IMR-90 (cell line): ENCODE data around the gene CTDP1. TPM values are rescaled to one million over a fixed set of nuclear protein-coding genes. Genes with fewer than 3 reads are reported as not detected.

ENCODE experiments used
- ATAC-seq: fragments of 200-7000 bp; cut with Tn5 transposase; 2 replicates; pipeline ENCODE4 v1.9.1; 2020; ENCODE audit warnings: low read depth, mild to moderate bottlenecking, moderate library complexity
- BruUV-seq: library from RNA; stranded (reverse); fragments of 400-500 nt; replicated peaks from 2 replicates; lab custom pipeline; 2021; lab: Mats Ljungman, UMichigan
- CTCF ChIA-PET: fragments of 300-600 bp; formaldehyde crosslinking; extraction: SDS; loops from one replicate; lab custom pipeline; 2021; ENCODE audit warnings: antibody characterized with exemption; lab: Yijun Ruan, JAX
- POLR2A ChIA-PET: fragments of 300-600 bp; sonication (Branson Sonifier 250); formaldehyde crosslinking; loops from one replicate; lab custom pipeline; 2022; ENCODE audit warnings: antibody characterized with exemption; ENCODE audit not compliant: unreplicated experiment; lab: Charles Lee
- DNase-seq: peaks from one replicate; pipeline ENCODE4 v3.0.0; 2013
- H2AFZ ChIP-seq: replicated peaks from 2 replicates; pipeline ENCODE3; 2013; ENCODE audit warnings: low read length, mild to moderate bottlenecking; ENCODE audit not compliant: poor library complexity
- H2AK5ac ChIP-seq: 2 replicates; pipeline ENCODE4 v1.6.1; 2013; ENCODE audit warnings: low read depth, low read length, inconsistent platforms
- H2AK9ac ChIP-seq: replicated peaks from 2 replicates; pipeline ENCODE3; 2013; ENCODE audit warnings: mild to moderate bottlenecking, low read depth, low read length, moderate library complexity; ENCODE audit not compliant: poor library complexity
- H2BK120ac ChIP-seq: 2 replicates; pipeline ENCODE4 v1.6.1; 2013; ENCODE audit warnings: low read depth, low read length, inconsistent platforms
- H2BK15ac ChIP-seq: 3 replicates; pipeline ENCODE4 v1.6.1; 2013; ENCODE audit warnings: low read depth, low read length, inconsistent platforms
- H2BK20ac ChIP-seq: 2 replicates; pipeline ENCODE4 v1.6.1; 2013; ENCODE audit warnings: low read depth, mild to moderate bottlenecking, inconsistent platforms, low read length, moderate library complexity
- H2BK5ac ChIP-seq: 2 replicates; pipeline ENCODE4 v1.6.1; 2013; ENCODE audit warnings: mild to moderate bottlenecking, low read depth, low read length, inconsistent platforms; ENCODE audit not compliant: poor library complexity, severe bottlenecking
- H3K14ac ChIP-seq: replicated peaks from 2 replicates; pipeline ENCODE4 v1.6.1; 2013; ENCODE audit warnings: low read depth, low read length, inconsistent platforms
- H3K18ac ChIP-seq: 2 replicates; pipeline ENCODE4 v1.6.1; 2013; ENCODE audit warnings: low read depth, low read length, control low read depth
- H3K23ac ChIP-seq: 2 replicates; pipeline ENCODE4 v1.6.1; 2013; ENCODE audit warnings: low read depth, low read length, inconsistent platforms
- H3K27ac ChIP-seq: 2 replicates; pipeline ENCODE4 v1.5.1; 2013; ENCODE audit warnings: mild to moderate bottlenecking, control low read depth, low read length; ENCODE audit not compliant: insufficient read depth
- H3K27me3 ChIP-seq: 2 replicates; pipeline ENCODE4 v1.6.1; 2013; ENCODE audit warnings: low read length; ENCODE audit not compliant: control insufficient read depth, insufficient read depth
- H3K36me3 ChIP-seq: 2 replicates; pipeline ENCODE4 v1.6.1; 2013; ENCODE audit warnings: low read length, mixed read lengths; ENCODE audit not compliant: control insufficient read depth, insufficient read depth
- H3K4ac ChIP-seq: 2 replicates; pipeline ENCODE4 v1.6.1; 2013; ENCODE audit warnings: low read depth, low read length, inconsistent platforms
- H3K4me1 ChIP-seq: 2 replicates; pipeline ENCODE4 v1.6.1; 2013; ENCODE audit warnings: low read length, mixed read lengths; ENCODE audit not compliant: control insufficient read depth, insufficient read depth
- H3K4me2 ChIP-seq: 2 replicates; pipeline ENCODE4 v1.6.1; 2013; ENCODE audit warnings: low read depth, mild to moderate bottlenecking, control low read depth, low read length, moderate library complexity
- H3K4me3 ChIP-seq: 2 replicates; pipeline ENCODE4 v1.5.1; 2013; ENCODE audit warnings: low read depth, mild to moderate bottlenecking, control low read depth, low read length, moderate library complexity; ENCODE audit not compliant: insufficient read depth
- H3K56ac ChIP-seq: 2 replicates; pipeline ENCODE4 v1.6.1; 2013; ENCODE audit warnings: low read length, inconsistent platforms; ENCODE audit not compliant: insufficient read depth; ENCODE audit errors: extremely low read depth
- H3K79me1 ChIP-seq, 2 experiments: 2 replicates each; pipeline ENCODE4 v1.6.1; 2013; ENCODE audit warnings: low read length in 2 of 2, inconsistent platforms in 1 of 2, low read depth in 1 of 2
- H3K9ac ChIP-seq: 2 replicates; pipeline ENCODE4 v1.6.1; 2013; ENCODE audit warnings: low read depth, low read length, control low read depth
- H3K9me1 ChIP-seq: 2 replicates; pipeline ENCODE4 v1.6.1; 2013; ENCODE audit warnings: low read length, inconsistent platforms; ENCODE audit not compliant: insufficient read depth
- H3K9me3 ChIP-seq: 2 replicates; pipeline ENCODE4 v1.6.1; 2013; ENCODE audit warnings: low read length; ENCODE audit not compliant: control insufficient read depth, insufficient read depth
- H4K20me1 ChIP-seq: 2 replicates; pipeline ENCODE4 v1.6.1; 2013; ENCODE audit warnings: low read length, inconsistent platforms; ENCODE audit not compliant: insufficient read depth
- H4K5ac ChIP-seq: 2 replicates; pipeline ENCODE4 v1.6.1; 2013; ENCODE audit warnings: mild to moderate bottlenecking, low read depth, low read length, control low read depth
- H4K8ac ChIP-seq, 2 experiments: 2 replicates each; pipeline ENCODE4 v1.6.1; 2013; ENCODE audit warnings: low read depth in 2 of 2, low read length in 2 of 2, control low read depth in 1 of 2, inconsistent platforms in 1 of 2
- H4K91ac ChIP-seq: 2 replicates; pipeline ENCODE4 v1.6.1; 2013; ENCODE audit warnings: low read depth, low read length, inconsistent platforms; ENCODE audit not compliant: insufficient read depth
- BHLHE40 ChIP-seq: fragments of 150-350 bp; IDR thresholded peaks from 2 replicates; pipeline ENCODE4 v1.6.1; 2016; ENCODE audit warnings: mild to moderate bottlenecking, low read depth, low read length
- CEBPB ChIP-seq: IDR thresholded peaks from 2 replicates; pipeline ENCODE4 v1.6.1; 2012; ENCODE audit warnings: low read depth, low read length, improper control_type of control experiment
- CHD1 ChIP-seq: IDR thresholded peaks from 2 replicates; pipeline ENCODE4 v1.6.1; 2012; ENCODE audit warnings: low read depth, low read length, improper control_type of control experiment
- CTCF ChIP-seq: conservative IDR thresholded peaks from 2 replicates; pipeline ENCODE4 v1.5.1; 2012; ENCODE audit warnings: mild to moderate bottlenecking, low read depth, low read length, improper control_type of control experiment
- ELK1 ChIP-seq: fragments of 150-350 bp; IDR thresholded peaks from 2 replicates; pipeline ENCODE4 v1.6.1; 2016; ENCODE audit warnings: low read depth, mild to moderate bottlenecking, low read length, moderate library complexity, borderline replicate concordance
- FOS ChIP-seq: fragments of 150-350 bp; IDR thresholded peaks from 2 replicates; pipeline ENCODE4 v1.6.1; 2016; ENCODE audit warnings: low read depth, low read length
- MAFK ChIP-seq: IDR thresholded peaks from 2 replicates; pipeline ENCODE4 v1.6.1; 2012; ENCODE audit warnings: low read depth, low read length, improper control_type of control experiment
- MAZ ChIP-seq: IDR thresholded peaks from 2 replicates; pipeline ENCODE4 v1.6.1; 2012; ENCODE audit warnings: low read depth, mild to moderate bottlenecking, low read length, improper control_type of control experiment, moderate library complexity, borderline replicate concordance
- MXI1 ChIP-seq: IDR thresholded peaks from 2 replicates; pipeline ENCODE4 v1.6.1; 2012; ENCODE audit warnings: low read depth, mild to moderate bottlenecking, low read length, moderate library complexity, borderline replicate concordance
- NFE2L2 ChIP-seq: fragments of 150-350 bp; IDR thresholded peaks from 2 replicates; pipeline ENCODE4 v1.6.1; 2016; ENCODE audit warnings: low read depth, mild to moderate bottlenecking, low read length
- POLR2A ChIP-seq: IDR thresholded peaks from 2 replicates; pipeline ENCODE4 v1.6.1; 2012; ENCODE audit warnings: mild to moderate bottlenecking, low read depth, low read length
- RAD21 ChIP-seq: IDR thresholded peaks from 2 replicates; pipeline ENCODE4 v1.6.1; 2012; ENCODE audit warnings: low read length, improper control_type of control experiment
- RCOR1 ChIP-seq: IDR thresholded peaks from 2 replicates; pipeline ENCODE4 v1.6.1; 2012; ENCODE audit warnings: mild to moderate bottlenecking, low read length, improper control_type of control experiment; ENCODE audit not compliant: insufficient replicate concordance
- RFX5 ChIP-seq: IDR thresholded peaks from 2 replicates; pipeline ENCODE4 v1.8.0; 2012; ENCODE audit warnings: low read depth, mild to moderate bottlenecking, low read length, moderate library complexity
- SMC3 ChIP-seq: fragments of 150-350 bp; IDR thresholded peaks from 2 replicates; pipeline ENCODE4 v1.6.1; 2016; ENCODE audit warnings: low read depth, mild to moderate bottlenecking, antibody characterized with exemption, low read length, moderate library complexity
- USF2 ChIP-seq: fragments of 150-350 bp; IDR thresholded peaks from 2 replicates; pipeline ENCODE4 v1.6.1; 2017; ENCODE audit warnings: mild to moderate bottlenecking, antibody characterized with exemption, low read length, low read depth
- WGBS, 2 experiments: methylation state at CpG; one replicate each; pipeline versions ENCODE4 v1.1.5 to v1.1.7; 2013; ENCODE audit warnings: missing lambda C conversion rate in 2 of 2; ENCODE audit not compliant: insufficient read length in 1 of 2; ENCODE audit errors: extremely low coverage in 2 of 2; 5-methylcytosine and 5-hydroxymethylcytosine counted together
- dilution Hi-C: fragments of 300-500 bp; cut with HindIII; formaldehyde crosslinking; loops from one replicate; pipeline ENCODE4 v1.14.3; 2018; ENCODE audit warnings: low sequenced_read_pairs; ENCODE audit not compliant: unreplicated experiment
- in situ Hi-C: fragments of 300-500 bp; cut with MboI; formaldehyde crosslinking; loops from 3 replicates; pipeline ENCODE4 v1.14.3; 2019; ENCODE audit warnings: low sequenced_read_pairs, inconsistent platforms, mixed read lengths
- intact Hi-C: fragments of 100-400 bp; cut with micrococcal nuclease; formaldehyde crosslinking; loops from 2 replicates; pipeline ENCODE4 v1.10.0; 2022
- polyA plus RNA-seq, 3 experiments: library from polyadenylated mRNA; depleted of rRNA; stranded (reverse); fragments of >200 nt; gene quantifications; 2 replicates each; pipeline ENCODE4 v1.2.3, GENCODE V29; 2012; ENCODE audit warnings: low replicate concordance in 1 of 3
- total RNA-seq: library from RNA; depleted of rRNA; stranded (reverse); fragments of >200 nt; gene quantifications from 2 replicates; pipeline ENCODE4 v1.2.3, GENCODE V29; 2012

CTDP1 gene
- total and polyA plus RNA-seq, 2 of the 4 experiments (the other 2 are of a cell fraction) = 13.4 to 17.6 TPM

GRCh38 chr18:79792988-79793355, 113.4 kb downstream of the CTDP1 start:
- in situ Hi-C loops = no loop called here
- ChIA-PET POLR2A (no interaction called here), CTCF (no interaction called here)
- dilution Hi-C loops = no loop called here
- ATAC-seq (no peak), DNase-seq (no peak)
- peak overlapping the region; percentile 5; the same call in 1 of the 2 replicates for H2AK5ac ChIP-seq
- peaks cover 19% of the 10 kb centered on the region for H3K4me1 ChIP-seq
- no peak overlapping the region for H2AFZ ChIP-seq
- no peak for TF ChIP-seq RFX5
- TF ChIP-seq RAD21 = no peak
- no peak for TF ChIP-seq MXI1
- no peak for TF ChIP-seq CEBPB
- no peak for TF ChIP-seq NFE2L2
- no peak for TF ChIP-seq MAZ
- TF ChIP-seq MAFK = no peak
- no peak for TF ChIP-seq FOS
- TF ChIP-seq CHD1 = no peak
- TF ChIP-seq CTCF = no peak
- TF ChIP-seq BHLHE40 = no peak
- TF ChIP-seq USF2 = no peak
- no peak for TF ChIP-seq POLR2A
- TF ChIP-seq SMC3 = no peak
- no peak for TF ChIP-seq RCOR1
- no peak for TF ChIP-seq ELK1
- H2AK9ac ChIP-seq = no peak overlapping the region
- no peak overlapping the region; the same call in 1 of the 2 replicates for H3K18ac ChIP-seq
- no peak overlapping the region for H3K4me2 ChIP-seq
- H3K14ac ChIP-seq = no peak overlapping the region
- peak overlapping the region; percentile 46; the same call in 1 of the 2 replicates for H2BK120ac ChIP-seq
- no peak overlapping the region for H3K27ac ChIP-seq
- no peak overlapping the region for H3K56ac ChIP-seq
- H3K36me3 ChIP-seq = no peaks in the 10 kb centered on the region
- H4K5ac ChIP-seq = no peak overlapping the region
- peaks cover 17% of the 10 kb centered on the region for H3K9me1 ChIP-seq
- H3K9ac ChIP-seq = no peak overlapping the region
- intact Hi-C loops = loop anchor here (5.0 kb wide), 1 partner anchor 354 kb away; no protein-coding TSS in a partner anchor
- H4K91ac ChIP-seq = peak overlapping the region; percentile 56; the same call in 1 of the 2 replicates
- no peak overlapping the region for H3K23ac ChIP-seq
- H3K79me1 ChIP-seq = no peaks in the 10 kb centered on the region
- no TSS peak for BruUV-seq
- H3K4ac ChIP-seq = no peak overlapping the region
- no peak overlapping the region; the same call in 2 of the 3 replicates for H2BK15ac ChIP-seq
- no peak overlapping the region for H3K4me3 ChIP-seq
- H2BK5ac ChIP-seq = no peak overlapping the region
- H3K27me3 ChIP-seq = peaks cover 17% of the 10 kb centered on the region
- no peak overlapping the region for H4K8ac ChIP-seq
- H3K9me3 ChIP-seq = no peaks in the 10 kb centered on the region
- peaks cover 4% of the 10 kb centered on the region; the same call in 1 of the 2 replicates for H4K20me1 ChIP-seq
- H2BK20ac ChIP-seq = peak overlapping the region; percentile 27
- WGBS, 2 experiments = no CpG with 5 or more reads among the region's 4 CpGs
